Nephron progenitor cell (in vitro differentiated cells): Measurements from ENCODE around the gene ACHE.
"Not testable (repeated sequence)": the region's sequence is repeated elsewhere in the genome, so short reads cannot be mapped to it uniquely, and the experiment has no call there.

Experiments used
- DNase-seq: peaks from one replicate; pipeline ENCODE4 v3.0.0; 2021
- H3K27ac Mint-ChIP-seq: 2 replicates; pipeline ENCODE4 v1.8.0; 2021; ENCODE audit warnings: mild to moderate bottlenecking, moderate library complexity, mixed read lengths
- H3K27me3 Mint-ChIP-seq: 2 replicates; pipeline ENCODE4 v1.8.0; 2021; ENCODE audit warnings: mild to moderate bottlenecking, low read depth, mixed read lengths; ENCODE audit not compliant: poor library complexity
- H3K36me3 Mint-ChIP-seq: 2 replicates; pipeline ENCODE4 v1.8.0; 2021; ENCODE audit warnings: low read depth, mixed read lengths
- H3K4me1 Mint-ChIP-seq: 2 replicates; pipeline ENCODE4 v1.8.0; 2021; ENCODE audit warnings: mixed read lengths
- H3K4me3 Mint-ChIP-seq: 2 replicates; pipeline ENCODE4 v1.8.0; 2021; ENCODE audit warnings: mild to moderate bottlenecking, moderate library complexity, mixed read lengths
- H3K9me3 Mint-ChIP-seq: 2 replicates; pipeline ENCODE4 v1.8.0; 2021; ENCODE audit warnings: mild to moderate bottlenecking, moderate library complexity, mixed read lengths
- TF ChIP-seq, protein P1 (sequence below): fragments of 200-600 bp; sonication (generic); IDR thresholded peaks from 2 replicates; pipeline ENCODE4 v1.5.0; 2021; ENCODE audit warnings: antibody characterized with exemption

The ACHE gene

DNA sequence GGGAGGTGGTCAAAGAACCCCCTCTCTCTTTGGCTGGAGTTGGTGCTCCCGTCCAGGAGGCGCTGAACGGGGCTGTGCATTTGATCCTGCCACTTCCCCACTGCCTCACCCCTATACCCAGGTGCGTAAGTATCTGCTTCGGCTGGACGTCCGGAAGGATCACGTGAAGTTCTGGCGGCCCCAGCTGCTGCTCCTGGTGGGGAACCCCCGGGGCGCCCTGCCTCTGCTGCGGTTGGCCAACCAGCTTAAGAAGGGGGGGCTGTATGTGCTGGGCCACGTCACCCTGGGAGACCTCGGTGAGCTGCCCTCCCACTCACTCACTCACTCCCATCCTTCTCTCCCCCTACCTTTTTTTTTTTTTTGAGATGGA lies 34.1 kb downstream of the ACHE start:
- H3K27me3 Mint-ChIP-seq: no peaks in the 10 kb centered on the region
- H3K4me1 Mint-ChIP-seq: peaks cover 11% of the 10 kb centered on the region
- H3K36me3 Mint-ChIP-seq: peaks cover 10% of the 10 kb centered on the region
- TF ChIP-seq, protein P1, sequence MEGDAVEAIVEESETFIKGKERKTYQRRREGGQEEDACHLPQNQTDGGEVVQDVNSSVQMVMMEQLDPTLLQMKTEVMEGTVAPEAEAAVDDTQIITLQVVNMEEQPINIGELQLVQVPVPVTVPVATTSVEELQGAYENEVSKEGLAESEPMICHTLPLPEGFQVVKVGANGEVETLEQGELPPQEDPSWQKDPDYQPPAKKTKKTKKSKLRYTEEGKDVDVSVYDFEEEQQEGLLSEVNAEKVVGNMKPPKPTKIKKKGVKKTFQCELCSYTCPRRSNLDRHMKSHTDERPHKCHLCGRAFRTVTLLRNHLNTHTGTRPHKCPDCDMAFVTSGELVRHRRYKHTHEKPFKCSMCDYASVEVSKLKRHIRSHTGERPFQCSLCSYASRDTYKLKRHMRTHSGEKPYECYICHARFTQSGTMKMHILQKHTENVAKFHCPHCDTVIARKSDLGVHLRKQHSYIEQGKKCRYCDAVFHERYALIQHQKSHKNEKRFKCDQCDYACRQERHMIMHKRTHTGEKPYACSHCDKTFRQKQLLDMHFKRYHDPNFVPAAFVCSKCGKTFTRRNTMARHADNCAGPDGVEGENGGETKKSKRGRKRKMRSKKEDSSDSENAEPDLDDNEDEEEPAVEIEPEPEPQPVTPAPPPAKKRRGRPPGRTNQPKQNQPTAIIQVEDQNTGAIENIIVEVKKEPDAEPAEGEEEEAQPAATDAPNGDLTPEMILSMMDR: no peak
- no peak overlapping the region for H3K4me3 Mint-ChIP-seq
- no peaks in the 10 kb centered on the region for H3K9me3 Mint-ChIP-seq
- DNase-seq: no peak
- no peak overlapping the region for H3K27ac Mint-ChIP-seq

DNA sequence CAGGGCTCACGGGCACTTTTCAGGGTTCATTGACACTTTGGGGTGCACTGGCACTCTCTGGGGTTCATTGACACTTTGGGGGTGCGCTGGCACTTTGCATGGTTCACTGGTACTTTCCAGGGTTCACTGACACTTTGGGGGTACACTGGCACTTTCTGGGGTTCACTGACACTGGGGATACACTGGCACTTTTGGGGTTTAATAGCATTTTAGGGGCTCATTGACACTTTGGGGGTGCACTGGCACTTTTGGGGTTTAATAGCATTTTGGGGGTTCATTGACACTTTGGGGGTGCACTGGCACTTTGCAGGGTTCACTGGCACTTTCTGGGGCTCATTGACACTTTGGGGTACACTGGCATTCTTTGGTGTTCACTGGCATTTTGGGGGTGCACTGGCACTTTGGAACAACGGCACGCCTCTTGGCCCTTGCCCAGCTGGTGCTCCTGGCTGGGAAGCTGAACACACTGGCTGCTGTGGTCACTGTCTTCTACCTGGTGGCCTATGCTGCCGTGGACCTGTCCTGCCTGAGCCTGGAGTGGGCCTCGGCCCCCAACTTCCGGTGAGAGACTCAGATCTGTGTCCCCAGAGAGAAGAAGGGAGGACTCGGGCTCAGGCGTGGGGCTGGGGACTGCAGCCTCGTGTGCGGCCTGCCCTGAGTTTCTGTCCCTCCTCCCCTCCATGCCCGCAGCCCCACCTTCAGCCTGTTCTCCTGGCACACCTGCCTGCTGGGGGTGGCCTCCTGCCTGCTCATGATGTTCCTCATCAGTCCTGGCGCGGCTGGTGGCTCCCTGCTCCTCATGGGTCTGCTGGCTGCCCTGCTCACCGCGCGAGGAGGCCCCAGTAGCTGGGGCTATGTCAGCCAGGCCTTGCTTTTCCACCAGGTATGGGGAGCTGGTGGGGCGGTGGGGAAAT lies 34.7 kb downstream of the ACHE start:
- H3K36me3 Mint-ChIP-seq: peaks cover 10% of the 10 kb centered on the region
- no peaks in the 10 kb centered on the region for H3K9me3 Mint-ChIP-seq
- peaks cover 10% of the 10 kb centered on the region for H3K4me1 Mint-ChIP-seq
- H3K4me3 Mint-ChIP-seq: no peak overlapping the region
- H3K27ac Mint-ChIP-seq: no peak overlapping the region
- TF ChIP-seq, protein P1: no peak
- no peak for DNase-seq
- H3K27me3 Mint-ChIP-seq: no peaks in the 10 kb centered on the region

DNA sequence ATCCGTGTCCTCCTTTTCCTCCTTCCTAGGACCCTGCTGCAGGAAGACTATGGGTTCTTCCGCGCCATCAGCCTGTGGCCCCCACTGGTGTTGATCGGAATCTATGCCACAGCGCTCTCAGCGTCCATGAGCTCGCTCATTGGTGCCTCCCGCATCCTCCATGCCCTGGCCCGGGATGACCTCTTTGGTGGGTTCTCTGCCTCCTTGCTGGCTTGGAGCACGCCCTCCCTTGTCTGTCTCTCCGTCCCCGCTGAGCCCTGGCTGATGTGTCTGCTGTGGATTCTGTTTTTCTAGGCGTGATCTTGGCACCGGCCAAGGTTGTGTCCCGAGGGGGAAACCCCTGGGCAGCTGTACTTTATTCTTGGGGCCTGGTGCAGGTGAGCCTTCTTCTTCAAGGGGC lies 35.8 kb downstream of the ACHE start:
- DNase-seq: no peak
- Mint-ChIP-seq H3K4me3 (no peak overlapping the region), H3K27me3 (no peaks in the 10 kb centered on the region), H3K36me3 (peaks cover 10% of the 10 kb centered on the region), H3K27ac (no peak overlapping the region), H3K9me3 (no peaks in the 10 kb centered on the region), H3K4me1 (peaks cover 6% of the 10 kb centered on the region)
- TF ChIP-seq, protein P1: no peak

DNA sequence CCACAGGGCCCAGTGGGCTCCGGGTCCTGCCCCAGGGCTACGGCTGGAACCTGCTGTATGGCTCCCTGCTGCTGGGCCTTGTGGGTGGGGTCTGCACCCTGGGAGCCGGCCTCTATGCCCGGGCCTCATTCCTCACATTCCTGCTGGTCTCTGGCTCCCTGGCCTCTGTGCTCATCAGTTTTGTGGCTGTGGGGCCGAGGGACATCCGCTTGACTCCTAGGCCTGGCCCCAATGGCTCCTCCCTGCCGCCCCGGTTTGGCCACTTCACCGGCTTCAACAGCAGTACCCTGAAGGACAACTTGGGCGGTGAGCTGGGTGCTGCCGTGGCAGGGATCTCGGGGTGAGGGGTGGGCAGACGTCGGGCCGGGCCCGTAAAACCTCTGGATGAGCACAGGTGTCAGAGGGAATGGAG lies 38.8 kb downstream of the ACHE start:
- DNase-seq: peak; percentile 16
- Mint-ChIP-seq H3K36me3 (no peaks in the 10 kb centered on the region), H3K4me3 (no peak overlapping the region), H3K4me1 (peaks cover 15% of the 10 kb centered on the region), H3K9me3 (no peaks in the 10 kb centered on the region), H3K27me3 (peaks cover 4% of the 10 kb centered on the region), H3K27ac (no peak overlapping the region)
- TF ChIP-seq, protein P1: no peak

DNA sequence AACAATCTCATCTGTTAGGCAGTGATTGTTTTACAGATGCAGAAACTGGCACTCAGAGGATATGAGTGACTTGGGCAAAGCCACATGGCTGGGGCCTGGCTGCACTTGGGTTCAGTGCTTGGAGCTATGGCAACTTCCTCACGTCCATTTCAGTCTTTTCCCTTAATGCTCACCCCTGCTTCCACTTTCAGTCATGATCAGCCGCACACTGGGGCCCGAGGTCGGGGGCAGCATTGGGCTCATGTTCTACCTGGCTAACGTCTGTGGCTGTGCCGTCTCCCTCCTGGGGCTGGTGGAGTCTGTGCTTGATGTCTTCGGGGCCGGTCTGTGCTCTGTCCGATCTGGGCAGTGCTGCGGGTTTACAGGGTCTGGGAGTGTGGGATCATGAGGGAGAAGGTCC lies 40.2 kb downstream of the ACHE start:
- H3K4me1 Mint-ChIP-seq: peaks cover 18% of the 10 kb centered on the region
- peaks cover 4% of the 10 kb centered on the region for H3K27me3 Mint-ChIP-seq
- H3K9me3 Mint-ChIP-seq: no peaks in the 10 kb centered on the region
- no peak overlapping the region for H3K4me3 Mint-ChIP-seq
- H3K27ac Mint-ChIP-seq: no peak overlapping the region
- no peak for DNase-seq
- H3K36me3 Mint-ChIP-seq: no peaks in the 10 kb centered on the region
- TF ChIP-seq, protein P1: no peak

DNA sequence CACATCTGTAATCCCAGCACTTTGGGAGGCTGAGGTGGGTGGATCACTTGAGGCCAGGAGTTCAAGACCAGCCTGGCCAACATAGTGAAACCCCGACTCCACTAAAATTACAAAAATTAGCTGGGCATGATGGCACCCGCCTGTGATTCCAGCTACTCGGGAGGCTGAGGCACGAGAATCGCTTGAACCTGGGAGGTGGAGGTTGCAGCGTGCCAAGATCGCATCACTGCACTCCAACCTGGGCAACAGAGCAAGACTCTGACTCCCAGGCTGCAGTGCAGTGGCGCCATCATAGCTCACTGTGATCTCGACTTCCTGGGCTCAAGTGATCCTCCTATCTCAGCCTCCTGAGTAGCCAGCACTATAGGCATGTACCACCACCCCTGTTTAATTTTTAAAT lies 40.8 kb downstream of the ACHE start:
- not testable (repeated sequence) for DNase-seq, H3K27me3 Mint-ChIP-seq, H3K4me3 Mint-ChIP-seq, H3K27ac Mint-ChIP-seq, H3K9me3 Mint-ChIP-seq, H3K36me3 Mint-ChIP-seq
- peaks cover 15% of the 10 kb centered on the region for H3K4me1 Mint-ChIP-seq
